Duodenal mucosa (tissue), 2 donors: ENCODE measurements around the gene ING4.
A peak's percentile ranks its signal among the peaks of the same experiment; 100 is the strongest.

ENCODE experiments used
- H3K27ac ChIP-seq: one replicate; pipeline ENCODE4 v1.7.0; 2013; ENCODE audit warnings: low read depth, low read length
- H3K27me3 ChIP-seq, 2 donors: one replicate each; pipeline ENCODE4 v1.7.0; 2013; ENCODE audit warnings: low read length in 2 of 2, control low read depth in 1 of 2; ENCODE audit not compliant: insufficient read depth in 2 of 2, control insufficient read depth in 1 of 2
- H3K36me3 ChIP-seq, 2 donors: one replicate each; pipeline ENCODE4 v1.7.0; 2013; ENCODE audit warnings: low read length in 2 of 2, control low read depth in 1 of 2; ENCODE audit not compliant: insufficient read depth in 2 of 2, control insufficient read depth in 1 of 2
- H3K4me1 ChIP-seq, 2 donors: one replicate each; pipeline ENCODE4 v1.7.0; 2013; ENCODE audit warnings: low read length in 2 of 2, control low read depth in 1 of 2; ENCODE audit not compliant: insufficient read depth in 2 of 2, control insufficient read depth in 1 of 2
- H3K4me3 ChIP-seq, 2 donors: one replicate each; pipeline ENCODE4 v1.7.0; 2013; ENCODE audit warnings: low read length in 2 of 2, low read depth in 1 of 2
- H3K9ac ChIP-seq, 2 donors: one replicate each; pipeline ENCODE4 v1.7.0; 2013; ENCODE audit warnings: low read length in 2 of 2, low read depth in 1 of 2
- H3K9me3 ChIP-seq, 2 donors: one replicate each; pipeline ENCODE4 v1.7.0; 2013; ENCODE audit warnings: low read length in 2 of 2, control low read depth in 1 of 2; ENCODE audit not compliant: control insufficient read depth in 1 of 2

Gene ING4

GRCh38 chr12:6650832-6651231 lies 12.1 kb downstream of the ING4 start:
- Histone ChIP-seq H3K9me3 (no peaks in the 10 kb centered on the region), H3K27ac (no peak overlapping the region), H3K27me3 (no peaks in the 10 kb centered on the region), H3K9ac (no peak overlapping the region), H3K4me3 (no peak overlapping the region), H3K4me1 (peaks cover 7 to 10% of the 10 kb centered on the region in 2 donors), H3K36me3 (peaks cover 20 to 56% of the 10 kb centered on the region in 2 donors)

- H3K9ac ChIP-seq = peak within 1 kb of the TSS; percentile 65 to 76
- H3K27me3 ChIP-seq = no peaks in the 10 kb centered on the region
- no peak within 1 kb of the TSS for H3K27ac ChIP-seq
- peaks cover 12 to 15% of the 10 kb centered on the region in 2 donors for H3K4me1 ChIP-seq
- no peaks in the 10 kb centered on the region for H3K9me3 ChIP-seq
- peaks cover 13 to 28% of the 10 kb centered on the region in 2 donors for H3K36me3 ChIP-seq
- peak within 1 kb of the TSS; percentile 71 to 79 for H3K4me3 ChIP-seq
Observed at GRCh38 chr12:6647083-6647604, 15.8 kb downstream of the ING4 start, which contains the start of gene ACRBP. ACRBP (minus strand) TSS chr12:6647432; CDS start chr12:6647366, 66 bp downstream.

DNA sequence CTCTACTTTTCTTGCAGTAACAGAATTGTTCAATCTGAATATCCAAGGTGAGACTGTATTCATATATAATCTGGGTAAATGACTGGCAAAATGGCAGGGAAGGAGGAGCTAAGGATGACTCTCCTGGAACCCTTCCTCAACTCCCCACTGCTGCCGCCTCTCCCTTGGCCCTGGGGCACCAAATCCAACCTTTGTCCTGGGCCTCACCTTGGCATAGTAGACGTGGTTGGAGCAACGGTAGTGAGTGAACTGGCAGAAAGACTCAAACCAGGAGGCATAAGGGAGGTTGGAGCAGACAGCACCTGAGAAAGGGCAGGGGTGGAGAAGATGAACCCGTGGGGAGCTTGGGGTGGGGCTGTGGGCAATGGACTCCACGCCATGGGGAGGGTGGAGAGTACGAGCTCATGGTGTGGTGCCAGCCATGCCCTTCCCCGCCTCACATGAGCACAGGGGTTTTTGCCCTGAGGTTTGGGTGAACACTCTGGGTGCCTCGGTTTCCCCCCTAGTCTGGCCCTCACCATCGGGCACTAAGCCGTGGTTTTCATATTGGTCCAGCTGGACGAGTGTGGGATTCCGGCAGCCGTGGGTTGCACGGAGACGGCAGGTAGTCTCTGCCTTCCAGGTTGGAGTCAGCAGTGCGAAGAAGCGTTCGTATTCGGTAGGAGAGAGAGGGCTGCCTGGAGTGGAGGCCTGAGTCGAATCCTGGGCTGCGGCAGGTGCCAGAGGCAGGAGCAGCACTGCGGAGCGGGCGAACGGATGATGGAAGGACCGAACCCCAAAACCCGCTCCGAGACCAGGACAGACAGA lies 16.4 kb downstream of the ING4 start:
- peak overlapping the region; percentile 65 to 76 for H3K9ac ChIP-seq
- peak overlapping the region; percentile 71 to 79 for H3K4me3 ChIP-seq
- H3K9me3 ChIP-seq = no peaks in the 10 kb centered on the region
- peaks cover 13 to 25% of the 10 kb centered on the region in 2 donors for H3K36me3 ChIP-seq
- H3K27ac ChIP-seq = no peak overlapping the region
- peaks cover 12 to 15% of the 10 kb centered on the region in 2 donors for H3K4me1 ChIP-seq
- H3K27me3 ChIP-seq = no peaks in the 10 kb centered on the region

DNA sequence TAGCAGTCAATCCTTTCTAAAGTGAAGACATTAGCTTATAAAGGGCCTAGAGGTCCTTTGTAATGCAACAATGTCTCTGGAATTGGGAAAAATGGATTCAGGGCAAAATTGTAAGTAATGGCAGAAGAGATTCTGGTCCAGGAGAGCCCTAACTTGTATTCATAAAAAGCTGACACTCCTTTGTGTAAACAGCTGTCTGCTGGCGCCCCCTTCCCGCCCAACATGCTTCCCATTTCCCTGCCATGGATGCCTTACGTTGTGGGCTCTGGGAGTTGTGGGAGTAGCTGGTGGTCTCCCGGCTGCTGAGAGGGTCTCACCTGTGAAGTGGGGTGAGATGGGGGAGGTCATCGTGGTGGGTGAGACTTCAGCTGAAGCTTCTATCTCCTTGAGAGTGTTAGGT lies 18.0 kb downstream of the ING4 start:
- Histone ChIP-seq H3K36me3 (peaks cover 0 to 9% of the 10 kb centered on the region in 2 donors), H3K27ac (no peak overlapping the region), H3K27me3 (no peaks in the 10 kb centered on the region), H3K4me1 (peaks cover 18 to 19% of the 10 kb centered on the region in 2 donors), H3K9ac (no peak overlapping the region), H3K9me3 (no peaks in the 10 kb centered on the region), H3K4me3 (no peak overlapping the region)

DNA sequence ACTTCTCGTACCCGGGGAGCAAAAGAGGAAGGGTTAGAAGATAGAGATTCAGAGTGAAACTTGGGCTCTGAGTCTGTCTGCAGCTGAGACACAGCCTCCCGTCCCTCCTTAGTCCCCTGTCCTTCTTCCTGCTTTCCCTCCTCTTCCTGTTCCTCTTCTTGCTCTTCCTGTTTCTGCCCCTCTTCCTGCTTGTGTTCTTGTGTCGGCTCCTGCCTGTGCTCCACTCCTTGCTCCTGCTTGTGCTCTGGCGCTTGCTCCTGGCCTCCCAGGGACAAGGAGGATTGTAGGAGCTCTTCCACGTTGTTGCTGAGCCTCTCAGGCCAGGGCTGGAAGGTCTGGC lies 18.7 kb downstream of the ING4 start:
- no peak overlapping the region for H3K27ac ChIP-seq

DNA sequence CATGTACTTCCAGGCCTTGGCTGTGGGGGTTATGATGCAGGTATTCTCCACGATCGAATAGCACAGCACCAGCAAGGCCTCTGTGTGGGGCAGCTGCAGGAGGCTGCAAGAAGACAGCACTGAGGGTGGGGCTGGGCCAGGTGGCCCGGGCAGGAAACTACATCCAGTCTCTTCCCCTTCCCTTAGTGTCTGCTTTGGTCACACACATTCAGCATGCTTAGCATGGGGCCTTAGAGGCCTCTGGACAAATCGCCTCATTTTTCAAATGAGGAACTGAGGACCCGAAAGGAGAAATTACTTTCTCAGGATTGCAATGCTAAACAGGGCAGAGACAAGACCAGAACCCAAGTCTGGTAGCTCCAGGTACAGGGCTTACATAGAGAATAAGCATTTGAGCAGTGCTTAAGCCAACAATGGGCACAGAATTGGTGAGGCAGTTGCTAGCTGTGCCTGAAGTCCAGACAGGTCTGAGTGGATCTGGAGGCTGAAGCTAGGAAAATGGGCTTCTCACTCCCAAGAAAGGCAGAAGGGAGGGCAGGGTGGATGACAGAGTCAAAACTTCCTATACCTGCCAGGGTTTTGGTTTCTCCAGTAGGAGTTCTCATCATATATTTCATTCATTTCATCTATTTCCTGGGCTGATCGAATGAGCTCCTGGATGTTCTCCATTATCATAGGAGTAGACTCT lies 19.2 kb downstream of the ING4 start:
- Histone ChIP-seq H3K9ac (no peak overlapping the region), H3K27ac (no peak overlapping the region), H3K4me1 (peaks cover 18 to 19% of the 10 kb centered on the region in 2 donors), H3K4me3 (no peak overlapping the region), H3K36me3 (peaks cover 0 to 7% of the 10 kb centered on the region in 2 donors), H3K27me3 (no peaks in the 10 kb centered on the region), H3K9me3 (no peaks in the 10 kb centered on the region)

More for the DNA sequence above, 18.7 kb downstream of the ING4 start:
- Histone ChIP-seq H3K9ac (no peak overlapping the region), H3K27me3 (no peaks in the 10 kb centered on the region), H3K4me1 (peaks cover 18 to 19% of the 10 kb centered on the region in 2 donors), H3K9me3 (no peaks in the 10 kb centered on the region), H3K36me3 (peaks cover 0 to 9% of the 10 kb centered on the region in 2 donors), H3K4me3 (no peak overlapping the region)

DNA sequence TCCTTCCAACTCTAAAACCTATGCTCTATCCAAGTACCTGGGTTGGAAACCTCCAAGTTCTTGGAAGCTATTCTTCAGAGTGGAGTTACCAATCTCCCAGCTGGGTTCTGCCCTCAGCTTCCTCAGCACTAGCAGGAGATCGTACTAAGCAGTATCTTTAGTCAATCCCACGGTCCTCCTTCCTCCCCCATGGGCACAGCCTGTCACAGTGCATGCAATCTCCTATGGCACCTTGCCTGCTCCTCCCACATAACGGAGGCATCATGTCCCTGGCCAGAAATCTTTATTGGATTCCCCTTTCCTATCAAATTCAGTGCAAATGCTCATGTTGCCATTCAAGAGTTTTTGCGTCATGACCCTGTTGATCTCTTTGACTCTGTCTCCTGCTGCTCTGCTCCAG lies 21.8 kb downstream of the ING4 start:
- H3K9ac ChIP-seq = no peak overlapping the region
- H3K4me1 ChIP-seq = peaks cover 15 to 16% of the 10 kb centered on the region in 2 donors

DNA sequence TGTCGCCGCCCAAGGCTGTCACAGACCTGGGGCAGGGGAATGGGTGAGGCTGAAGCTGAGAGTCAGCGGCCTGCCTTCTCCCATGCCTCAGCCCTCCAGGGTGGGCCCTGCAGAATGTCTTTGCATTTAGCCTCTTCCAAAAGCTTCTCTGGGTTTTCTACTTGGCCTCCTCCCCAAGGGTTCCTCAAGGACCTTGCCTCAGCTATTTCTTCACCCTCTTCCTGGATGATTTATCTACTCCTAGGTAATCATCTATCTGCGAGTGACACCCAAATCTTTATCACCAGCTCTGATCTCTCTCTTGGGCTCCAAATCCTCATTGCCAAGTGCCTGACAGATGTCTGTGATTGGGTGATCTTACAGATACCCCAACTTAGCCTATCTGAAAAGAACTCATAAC lies 22.4 kb downstream of the ING4 start:
- Histone ChIP-seq H3K27ac (no peak overlapping the region), H3K9ac (no peak overlapping the region), H3K4me1 (peaks cover 17 to 21% of the 10 kb centered on the region in 2 donors), H3K27me3 (no peaks in the 10 kb centered on the region), H3K9me3 (no peaks in the 10 kb centered on the region), H3K4me3 (no peak overlapping the region), H3K36me3 (no peaks in the 10 kb centered on the region)

More for the DNA sequence above, 21.8 kb downstream of the ING4 start:
- H3K9me3 ChIP-seq = no peaks in the 10 kb centered on the region
- no peak overlapping the region for H3K27ac ChIP-seq
- no peaks in the 10 kb centered on the region for H3K36me3 ChIP-seq
- H3K27me3 ChIP-seq = no peaks in the 10 kb centered on the region
- no peak overlapping the region for H3K4me3 ChIP-seq

GRCh38 chr12:6639151-6639801 lies 23.6 kb downstream of the ING4 start:
- H3K4me1 ChIP-seq = peaks cover 18 to 22% of the 10 kb centered on the region in 2 donors
- H3K36me3 ChIP-seq = no peaks in the 10 kb centered on the region
- no peak overlapping the region for H3K27ac ChIP-seq
- H3K4me3 ChIP-seq = no peak overlapping the region
- no peak overlapping the region for H3K9ac ChIP-seq
- no peaks in the 10 kb centered on the region for H3K27me3 ChIP-seq
- H3K9me3 ChIP-seq = no peaks in the 10 kb centered on the region

- no peaks in the 10 kb centered on the region for H3K9me3 ChIP-seq
- no peak overlapping the region for H3K27ac ChIP-seq
- no peaks in the 10 kb centered on the region for H3K36me3 ChIP-seq
- peaks cover 18 to 22% of the 10 kb centered on the region in 2 donors for H3K4me1 ChIP-seq
- no peak overlapping the region for H3K9ac ChIP-seq
- H3K27me3 ChIP-seq = no peaks in the 10 kb centered on the region
- H3K4me3 ChIP-seq = no peak overlapping the region
Observed at GRCh38 chr12:6638305-6638704, 24.6 kb downstream of the ING4 start.
